Fibroblast of pulmonary artery (primary cell): Measurements from ENCODE around the gene PSMD13.

Source experiments
- DNase-seq: peaks from one replicate; pipeline ENCODE4 v3.0.0-alpha.2; 2010; ENCODE audit warnings: low read depth
- H3K4me3 ChIP-seq: replicated peaks from 2 replicates; pipeline ENCODE4 v1.5.1; 2011; ENCODE audit warnings: low read depth, mild to moderate bottlenecking, control low read depth, low read length, moderate library complexity
- CTCF ChIP-seq: IDR thresholded peaks from 2 replicates; pipeline ENCODE4 v1.5.1; 2011; ENCODE audit warnings: mild to moderate bottlenecking, control low read depth, low read length, inconsistent platforms; ENCODE audit errors: missing control alignments

Gene PSMD13

GRCh38 chr11:293271-293851, 56.6 kb downstream of the PSMD13 start:
- no peak overlapping the region for H3K4me3 ChIP-seq
- DNase-seq = no peak
- TF ChIP-seq CTCF = no peak

DNA sequence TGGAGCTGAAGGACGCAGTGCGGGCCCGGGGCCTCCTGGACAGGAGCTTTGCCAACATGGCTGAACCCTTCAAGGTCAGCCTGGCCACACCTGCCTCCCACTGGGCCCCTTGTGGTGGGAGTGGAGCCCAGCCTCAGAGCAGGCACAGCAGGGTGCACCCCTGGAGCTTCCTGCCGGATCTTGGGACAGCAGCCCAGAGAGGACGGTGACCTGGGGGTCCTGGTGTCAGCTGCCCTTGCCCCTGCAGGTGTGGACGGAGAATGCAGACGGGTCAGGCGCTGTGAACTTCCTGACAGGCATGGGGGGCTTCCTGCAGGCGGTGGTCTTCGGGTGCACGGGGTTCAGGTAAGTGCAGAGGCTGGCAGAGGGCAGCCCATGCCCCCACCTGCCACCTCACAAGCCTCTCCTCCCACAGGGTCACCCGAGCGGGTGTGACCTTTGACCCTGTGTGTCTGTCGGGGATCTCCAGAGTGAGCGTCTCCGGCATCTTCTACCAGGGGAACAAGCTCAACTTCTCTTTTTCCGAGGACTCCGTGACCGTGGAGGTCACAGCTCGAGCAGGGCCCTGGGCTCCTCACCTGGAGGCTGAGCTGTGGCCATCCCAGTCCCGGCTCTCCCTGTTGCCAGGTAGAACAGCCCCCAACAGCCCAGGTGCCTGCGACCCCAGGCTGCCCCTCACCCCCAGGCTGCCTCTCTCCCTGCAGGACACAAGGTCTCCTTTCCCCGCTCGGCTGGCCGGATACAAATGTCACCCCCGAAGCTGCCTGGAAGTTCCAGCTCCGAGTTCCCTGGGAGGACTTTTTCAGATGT, 57.3 kb downstream of the PSMD13 start:
- DNase-seq = no peak
- no peak overlapping the region for H3K4me3 ChIP-seq
- no peak for TF ChIP-seq CTCF

GRCh38 chr11:294780-295179, 58.0 kb downstream of the PSMD13 start:
- H3K4me3 ChIP-seq = no peak overlapping the region
- no peak for DNase-seq
- no peak for TF ChIP-seq CTCF

DNA sequence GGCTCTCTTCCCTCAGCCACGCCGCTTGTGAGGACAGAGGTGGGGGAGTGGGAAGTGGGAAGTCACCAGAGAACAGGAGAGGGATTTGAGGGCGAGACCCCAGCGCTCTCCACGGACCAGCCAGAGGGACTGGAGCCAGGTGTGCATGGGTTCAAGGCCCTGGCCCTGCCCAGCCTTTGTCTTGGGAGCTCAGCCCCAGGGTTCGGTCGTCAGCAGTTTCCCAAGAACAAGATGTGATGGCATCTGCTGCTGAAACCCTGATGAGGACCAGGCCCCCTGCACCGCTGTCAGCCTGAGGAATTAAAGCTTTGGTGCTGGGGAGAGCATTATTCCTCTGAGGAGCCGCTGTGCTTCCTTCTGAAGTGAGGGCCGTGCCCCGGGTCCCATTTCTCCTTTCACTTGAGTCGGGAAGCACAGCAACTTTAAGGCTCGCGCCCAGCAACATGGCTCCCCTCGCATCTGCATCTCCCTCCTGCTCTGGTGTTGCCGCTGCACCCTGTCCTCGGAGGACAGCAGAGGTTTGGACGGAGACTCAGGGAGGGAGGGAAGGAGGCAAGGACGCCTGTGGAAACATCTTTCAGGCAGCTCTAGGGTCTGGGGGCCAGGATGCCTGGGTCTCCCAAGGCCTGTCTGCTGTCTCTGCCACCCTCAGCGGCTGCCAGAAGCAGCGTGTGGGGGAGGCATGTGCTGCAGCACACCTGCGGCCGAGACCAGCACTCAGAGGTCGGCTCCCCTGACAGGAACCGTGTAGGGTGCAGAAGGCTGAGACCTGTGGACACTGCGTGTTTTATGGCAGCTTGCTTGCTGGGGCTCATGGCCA, 58.8 kb downstream of the PSMD13 start:
- no peak for DNase-seq

DNA sequence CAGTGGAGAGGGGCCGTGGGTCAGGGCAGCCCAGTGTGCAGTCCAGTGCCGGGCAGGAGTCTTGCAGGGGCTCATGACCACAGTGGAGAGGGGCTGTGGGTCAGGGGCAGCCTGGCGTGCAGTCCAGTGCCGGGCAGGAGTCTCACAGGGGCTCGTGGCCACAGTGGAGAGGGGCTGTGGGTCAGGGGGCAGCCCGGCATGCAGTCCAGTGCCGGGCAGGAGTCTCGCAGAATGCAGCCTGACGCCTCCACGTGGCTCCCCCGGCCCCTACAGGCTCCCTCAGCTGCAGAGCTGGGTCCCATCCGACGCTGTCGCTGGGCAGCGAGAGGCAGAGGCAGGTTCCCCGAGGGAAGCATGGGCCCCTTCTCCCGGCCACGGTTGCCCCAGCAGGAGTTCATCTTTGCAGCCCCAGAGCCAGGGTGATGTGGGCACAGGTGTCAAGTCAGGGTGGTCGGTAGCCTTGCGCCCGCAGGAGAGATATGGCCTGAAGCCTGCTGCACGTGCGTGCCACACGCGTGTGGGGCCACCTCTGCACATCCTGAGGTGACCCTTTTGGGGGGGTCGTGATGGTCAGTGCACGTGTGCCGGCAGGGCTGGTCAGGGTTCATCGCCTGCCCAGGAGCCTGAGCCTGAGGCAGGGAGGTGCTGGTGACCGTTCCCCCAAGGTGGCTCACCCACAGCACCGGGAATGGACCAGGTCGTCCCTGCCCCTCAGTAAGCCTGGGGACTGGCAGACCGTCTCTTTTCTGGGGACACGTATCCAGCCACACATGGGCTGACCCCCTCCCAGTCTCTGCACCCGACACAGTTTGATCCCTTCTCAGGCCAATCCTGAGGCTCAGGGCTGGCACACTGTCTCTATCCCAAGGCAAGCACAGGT, 59.6 kb downstream of the PSMD13 start:
- H3K4me3 ChIP-seq = no peak overlapping the region
- no peak for DNase-seq
- no peak for TF ChIP-seq CTCF

More for the DNA sequence above, 58.8 kb downstream of the PSMD13 start:
- no peak overlapping the region for H3K4me3 ChIP-seq
- no peak for TF ChIP-seq CTCF

DNA sequence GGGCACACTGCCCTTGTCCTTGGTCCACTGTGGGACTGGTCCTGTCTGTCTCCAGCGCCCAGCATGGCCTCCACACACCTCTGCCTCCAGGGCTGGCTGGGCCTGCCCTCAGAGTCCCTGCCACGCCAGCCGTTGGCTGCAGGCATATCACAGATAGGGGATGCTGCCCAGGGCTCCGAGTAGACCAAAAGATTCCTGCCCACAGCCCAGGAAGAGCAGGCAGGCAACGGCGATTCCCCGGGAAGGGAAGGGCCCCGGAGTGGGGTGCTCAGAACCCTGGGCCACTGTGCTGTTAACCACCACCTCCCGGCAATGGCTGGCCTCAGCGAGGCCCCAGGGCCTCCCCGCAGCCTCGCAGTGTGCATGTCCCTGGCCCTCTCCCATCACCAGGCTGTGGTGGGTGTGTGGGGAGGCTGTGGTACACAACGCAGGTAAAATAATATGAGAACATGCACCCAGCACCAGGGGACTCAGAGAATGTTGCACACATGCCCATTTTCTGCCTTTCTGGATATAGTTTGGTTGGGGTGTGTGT, 60.3 kb downstream of the PSMD13 start:
- H3K4me3 ChIP-seq = no peak overlapping the region
- no peak for DNase-seq

More for the DNA sequence above, 60.3 kb downstream of the PSMD13 start:
- no peak for TF ChIP-seq CTCF
